ENCODE results near the gene BRWD1. TPM values are rescaled to one million over a fixed set of nuclear protein-coding genes. Genes with fewer than 3 reads are reported as not detected.

Gene BRWD1
- total and polyA plus RNA-seq, 2 of the 13 experiments (the other 11 are each of a cell fraction or from before 2014, with no cell fraction given), result 13.9 to 28.0 TPM

GRCh38 chr21:39349211-39350093, 36.0 kb upstream of the BRWD1 start (continued):
- TF ChIP-seq ZFP91 (CRISPR knock-in tag; IDR thresholded peaks at IDR 0.05; ENCODE audit: borderline replicate concordance), result peak; percentile 52; the same call in 1 of the 2 replicates
- 0 out of 2 replicates have a peak, but pooled peaks have one; percentile 18 for TF ChIP-seq HMGXB3 (CRISPR knock-in tag; IDR thresholded peaks at IDR 0.05; ENCODE audit: borderline replicate concordance)
- no peak for TF ChIP-seq FOXO1 (CRISPR knock-in tag; IDR thresholded peaks at IDR 0.05)
- TF ChIP-seq ELF1 (CRISPR knock-in tag; IDR thresholded peaks at IDR 0.05), result peak; percentile 65; the same call in 1 of the 2 replicates
- TF ChIP-seq FLYWCH1 (CRISPR knock-in tag; IDR thresholded peaks at IDR 0.05), result no peak
- TF ChIP-seq YY1 (IDR thresholded peaks at IDR 0.05; ENCODE audit: insufficient read depth, insufficient replicate concordance, low read depth, low read length), result peak; percentile 48
- TF ChIP-seq SOX5 (CRISPR knock-in tag; IDR thresholded peaks at IDR 0.05; ENCODE audit: borderline replicate concordance), result peak; percentile 32; the same call in 1 of the 2 replicates
- no peak for TF ChIP-seq ZNF576 (CRISPR knock-in tag; IDR thresholded peaks at IDR 0.05)
- TF ChIP-seq HMG20B (CRISPR knock-in tag; conservative IDR thresholded peaks at IDR 0.05), result 0 out of 2 replicates have a peak, but pooled peaks have one; percentile 24
- peak; percentile 82 for TF ChIP-seq TAF1 (CRISPR knock-in tag; IDR thresholded peaks at IDR 0.05)
- TF ChIP-seq KLF16 (CRISPR knock-in tag; IDR thresholded peaks at IDR 0.05), result peak in 1 of 2 experiments; percentile 60; a peak in 2 of 4 replicates
- TF ChIP-seq HNF1B (CRISPR knock-in tag; IDR thresholded peaks at IDR 0.05), result no peak
- 0 out of 2 replicates have a peak, but pooled peaks have one; percentile 49 for TF ChIP-seq RCOR2 (CRISPR knock-in tag; IDR thresholded peaks at IDR 0.05)
- TF ChIP-seq ZNF589 (CRISPR knock-in tag; conservative IDR thresholded peaks at IDR 0.05), result no peak
- TF ChIP-seq, protein P1, sequence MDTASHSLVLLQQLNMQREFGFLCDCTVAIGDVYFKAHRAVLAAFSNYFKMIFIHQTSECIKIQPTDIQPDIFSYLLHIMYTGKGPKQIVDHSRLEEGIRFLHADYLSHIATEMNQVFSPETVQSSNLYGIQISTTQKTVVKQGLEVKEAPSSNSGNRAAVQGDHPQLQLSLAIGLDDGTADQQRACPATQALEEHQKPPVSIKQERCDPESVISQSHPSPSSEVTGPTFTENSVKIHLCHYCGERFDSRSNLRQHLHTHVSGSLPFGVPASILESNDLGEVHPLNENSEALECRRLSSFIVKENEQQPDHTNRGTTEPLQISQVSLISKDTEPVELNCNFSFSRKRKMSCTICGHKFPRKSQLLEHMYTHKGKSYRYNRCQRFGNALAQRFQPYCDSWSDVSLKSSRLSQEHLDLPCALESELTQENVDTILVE (CRISPR knock-in tag; IDR thresholded peaks at IDR 0.05), result peak; percentile 51
- TF ChIP-seq, protein P2, sequence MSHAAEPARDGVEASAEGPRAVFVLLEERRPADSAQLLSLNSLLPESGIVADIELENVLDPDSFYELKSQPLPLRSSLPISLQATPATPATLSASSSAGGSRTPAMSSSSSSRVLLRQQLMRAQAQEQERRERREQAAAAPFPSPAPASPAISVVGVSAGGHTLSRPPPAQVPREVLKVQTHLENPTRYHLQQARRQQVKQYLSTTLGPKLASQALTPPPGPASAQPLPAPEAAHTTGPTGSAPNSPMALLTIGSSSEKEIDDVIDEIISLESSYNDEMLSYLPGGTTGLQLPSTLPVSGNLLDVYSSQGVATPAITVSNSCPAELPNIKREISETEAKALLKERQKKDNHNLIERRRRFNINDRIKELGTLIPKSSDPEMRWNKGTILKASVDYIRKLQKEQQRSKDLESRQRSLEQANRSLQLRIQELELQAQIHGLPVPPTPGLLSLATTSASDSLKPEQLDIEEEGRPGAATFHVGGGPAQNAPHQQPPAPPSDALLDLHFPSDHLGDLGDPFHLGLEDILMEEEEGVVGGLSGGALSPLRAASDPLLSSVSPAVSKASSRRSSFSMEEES (CRISPR knock-in tag; IDR thresholded peaks at IDR 0.05), result 0 out of 2 replicates have a peak, but pooled peaks have one; percentile 18
